Neural progenitor cell (in vitro differentiated cells): ENCODE results near the gene TF. TPM values are rescaled to one million over a fixed set of nuclear protein-coding genes. Genes with fewer than 3 reads are reported as not detected.

ENCODE experiments used
- DNase-seq: peaks from one replicate; pipeline ENCODE4 v3.0.0-alpha.2; 2016; ENCODE audit warnings: low spot score
- H2AFZ ChIP-seq: fragments of 200-600 bp; sonication (generic); replicated peaks from 2 replicates; pipeline ENCODE4 v1.6.1; 2016; ENCODE audit warnings: antibody characterized with exemption
- H3F3A ChIP-seq: fragments of 200-600 bp; sonication (generic); 2 replicates; pipeline ENCODE4 v1.6.1; 2016; ENCODE audit warnings: antibody characterized with exemption, low read depth
- H3K27ac ChIP-seq: fragments of 200-600 bp; sonication (generic); 2 replicates; pipeline ENCODE4 v1.5.1; 2016; ENCODE audit warnings: mild to moderate bottlenecking
- H3K27me3 ChIP-seq: fragments of 200-600 bp; sonication (generic); 2 replicates; pipeline ENCODE4 v1.6.1; 2016; ENCODE audit warnings: mild to moderate bottlenecking, moderate library complexity
- H3K36me3 ChIP-seq: fragments of 200-600 bp; sonication (generic); 2 replicates; pipeline ENCODE4 v1.5.1; 2016
- H3K4me1 ChIP-seq: fragments of 200-600 bp; sonication (generic); 2 replicates; pipeline ENCODE4 v1.6.1; 2016; ENCODE audit warnings: mixed run types
- H3K4me2 ChIP-seq: fragments of 200-600 bp; sonication (generic); 2 replicates; pipeline ENCODE4 v1.6.1; 2016
- H3K4me3 ChIP-seq: fragments of 200-600 bp; sonication (generic); 2 replicates; pipeline ENCODE4 v1.5.1; 2016
- H3K79me2 ChIP-seq: fragments of 200-600 bp; sonication (generic); 2 replicates; pipeline ENCODE4 v1.6.1; 2016; ENCODE audit warnings: low read depth
- H3K9ac ChIP-seq: fragments of 200-600 bp; sonication (generic); 2 replicates; pipeline ENCODE4 v1.6.1; 2016
- H3K9me3 ChIP-seq: fragments of 200-600 bp; sonication (generic); 2 replicates; pipeline ENCODE4 v1.5.1; 2016; ENCODE audit warnings: low read depth
- H4K20me1 ChIP-seq: fragments of 200-600 bp; sonication (generic); 2 replicates; pipeline ENCODE4 v1.6.1; 2016; ENCODE audit warnings: low read depth
- H3K27ac Mint-ChIP-seq: 3 replicates; pipeline ENCODE4 v1.8.0; 2021; ENCODE audit warnings: mixed read lengths
- H3K27me3 Mint-ChIP-seq: 2 replicates; pipeline ENCODE4 v1.8.0; 2022; ENCODE audit warnings: low read depth, mild to moderate bottlenecking, inconsistent platforms, moderate library complexity, mixed read lengths; ENCODE audit not compliant: insufficient read depth
- H3K36me3 Mint-ChIP-seq: 3 replicates; pipeline ENCODE4 v1.8.0; 2021; ENCODE audit warnings: mixed read lengths
- H3K4me1 Mint-ChIP-seq: 3 replicates; pipeline ENCODE4 v1.8.0; 2021; ENCODE audit warnings: mixed read lengths
- H3K4me3 Mint-ChIP-seq: 3 replicates; pipeline ENCODE4 v1.8.0; 2021; ENCODE audit warnings: mild to moderate bottlenecking, moderate library complexity, mixed read lengths
- H3K9me3 Mint-ChIP-seq: 3 replicates; pipeline ENCODE4 v1.8.0; 2020; ENCODE audit warnings: mixed read lengths
- EZH2 ChIP-seq: fragments of 200-600 bp; sonication (generic); IDR thresholded peaks from 2 replicates; pipeline ENCODE4 v1.6.1; 2017; ENCODE audit warnings: antibody characterized with exemption, mild to moderate bottlenecking, moderate library complexity
- EZH2phosphoT487 ChIP-seq: fragments of 200-600 bp; sonication (generic); IDR thresholded peaks from 2 replicates; pipeline ENCODE4 v1.6.1; 2017; ENCODE audit warnings: antibody characterized with exemption
- total RNA-seq: library from RNA; depleted of rRNA; stranded (reverse); fragments of >200 nt; gene quantifications from 2 replicates; pipeline ENCODE4 v1.2.3, GENCODE V29; 2015; ENCODE audit warnings: low replicate concordance
- TF ChIP-seq, protein P1 (sequence below): fragments of 200-600 bp; sonication (generic); IDR thresholded peaks from 2 replicates; pipeline ENCODE4 v1.5.1; 2017; ENCODE audit warnings: antibody characterized with exemption, mild to moderate bottlenecking

Gene TF
- total RNA-seq, 1 donor from 2014 or later = 0.77 TPM

DNA sequence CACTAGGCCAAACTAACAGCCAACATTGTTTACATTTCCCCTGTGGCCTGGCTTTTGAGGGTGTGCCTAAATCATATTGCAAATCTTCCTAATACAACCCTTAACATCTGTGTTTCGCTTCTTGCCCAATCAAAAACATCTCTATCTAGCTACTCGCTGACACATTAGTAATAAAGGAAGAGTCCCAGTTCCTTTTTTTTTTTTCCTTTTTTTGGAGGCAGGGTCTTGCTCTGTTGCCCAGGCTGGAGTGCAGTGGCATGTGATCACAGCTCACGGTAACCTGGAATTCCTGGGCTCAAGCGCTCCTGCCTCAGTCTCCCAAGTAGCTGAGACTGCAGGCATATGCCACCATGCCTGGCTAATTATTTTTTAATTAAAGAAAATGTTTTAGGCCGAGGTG lies 57.3 kb downstream of the TF start:
- peaks cover 17% of the 10 kb centered on the region for H3K79me2 ChIP-seq
- TF ChIP-seq EZH2phosphoT487 = no peak
- TF ChIP-seq, protein P1, sequence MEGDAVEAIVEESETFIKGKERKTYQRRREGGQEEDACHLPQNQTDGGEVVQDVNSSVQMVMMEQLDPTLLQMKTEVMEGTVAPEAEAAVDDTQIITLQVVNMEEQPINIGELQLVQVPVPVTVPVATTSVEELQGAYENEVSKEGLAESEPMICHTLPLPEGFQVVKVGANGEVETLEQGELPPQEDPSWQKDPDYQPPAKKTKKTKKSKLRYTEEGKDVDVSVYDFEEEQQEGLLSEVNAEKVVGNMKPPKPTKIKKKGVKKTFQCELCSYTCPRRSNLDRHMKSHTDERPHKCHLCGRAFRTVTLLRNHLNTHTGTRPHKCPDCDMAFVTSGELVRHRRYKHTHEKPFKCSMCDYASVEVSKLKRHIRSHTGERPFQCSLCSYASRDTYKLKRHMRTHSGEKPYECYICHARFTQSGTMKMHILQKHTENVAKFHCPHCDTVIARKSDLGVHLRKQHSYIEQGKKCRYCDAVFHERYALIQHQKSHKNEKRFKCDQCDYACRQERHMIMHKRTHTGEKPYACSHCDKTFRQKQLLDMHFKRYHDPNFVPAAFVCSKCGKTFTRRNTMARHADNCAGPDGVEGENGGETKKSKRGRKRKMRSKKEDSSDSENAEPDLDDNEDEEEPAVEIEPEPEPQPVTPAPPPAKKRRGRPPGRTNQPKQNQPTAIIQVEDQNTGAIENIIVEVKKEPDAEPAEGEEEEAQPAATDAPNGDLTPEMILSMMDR = no peak
- TF ChIP-seq EZH2 = no peak
- H3K9me3 Mint-ChIP-seq = no peaks in the 10 kb centered on the region
- no peak overlapping the region for H3K4me2 ChIP-seq
- no peak for DNase-seq
- no peak overlapping the region for H3K4me3 ChIP-seq
- no peak overlapping the region for H3K27ac ChIP-seq
- no peak overlapping the region for H3K27ac Mint-ChIP-seq
- peaks cover 8% of the 10 kb centered on the region for H3K36me3 ChIP-seq
- H3K4me3 Mint-ChIP-seq = no peak overlapping the region
- peaks cover 7% of the 10 kb centered on the region for H4K20me1 ChIP-seq
- no peaks in the 10 kb centered on the region for H3F3A ChIP-seq
- H3K27me3 Mint-ChIP-seq = no peaks in the 10 kb centered on the region
- H3K4me1 ChIP-seq = peaks cover 8% of the 10 kb centered on the region
- H3K4me1 Mint-ChIP-seq = peaks cover 12% of the 10 kb centered on the region
- peaks cover 18% of the 10 kb centered on the region for H3K27me3 ChIP-seq
- H3K9ac ChIP-seq = no peak overlapping the region
- no peaks in the 10 kb centered on the region for H3K9me3 ChIP-seq
- H3K36me3 Mint-ChIP-seq = peaks cover 3% of the 10 kb centered on the region
- no peak overlapping the region for H2AFZ ChIP-seq

DNA sequence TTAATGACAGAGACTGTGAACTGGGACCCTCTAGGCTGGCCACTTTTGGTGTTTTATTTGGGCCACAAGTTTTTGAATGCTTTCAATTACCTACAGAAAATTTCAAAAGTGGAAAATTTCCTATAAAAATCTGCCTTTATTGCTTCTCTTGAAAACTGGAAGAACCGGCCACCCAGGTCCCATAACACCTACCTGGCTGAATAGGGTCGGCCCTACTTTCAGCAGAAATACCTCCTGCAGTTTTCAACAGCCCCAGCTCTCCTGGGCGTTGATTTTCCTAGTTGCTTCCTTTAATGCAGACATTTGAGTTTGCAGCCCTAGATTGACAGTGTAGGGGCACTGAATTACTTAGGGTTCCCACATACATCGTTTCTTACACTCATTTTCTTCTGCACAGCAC lies 58.7 kb downstream of the TF start:
- Mint-ChIP-seq H3K4me3 (peak overlapping the region; percentile 97), H3K27me3 (no peaks in the 10 kb centered on the region), H3K27ac (no peak overlapping the region), H3K36me3 (peaks cover 8% of the 10 kb centered on the region), H3K4me1 (peaks cover 12% of the 10 kb centered on the region), H3K9me3 (no peaks in the 10 kb centered on the region)
- peak overlapping the region; percentile 99 for H2AFZ ChIP-seq
- peaks cover 17% of the 10 kb centered on the region for H3K79me2 ChIP-seq
- no peak for TF ChIP-seq EZH2
- TF ChIP-seq EZH2phosphoT487 = no peak
- TF ChIP-seq, protein P1 = no peak
- DNase-seq = no peak
- peaks cover 8% of the 10 kb centered on the region for H3K4me1 ChIP-seq
- H3K9ac ChIP-seq = no peak overlapping the region
- H3K27me3 ChIP-seq = peaks cover 17% of the 10 kb centered on the region
- no peak overlapping the region for H3K27ac ChIP-seq
- peak overlapping the region; percentile 97 for H3K4me2 ChIP-seq
- peaks cover 7% of the 10 kb centered on the region for H4K20me1 ChIP-seq
- H3K36me3 ChIP-seq = peaks cover 8% of the 10 kb centered on the region
- no peaks in the 10 kb centered on the region for H3K9me3 ChIP-seq
- no peak overlapping the region for H3K4me3 ChIP-seq
- H3F3A ChIP-seq = no peaks in the 10 kb centered on the region

- Mint-ChIP-seq H3K27ac (no peak overlapping the region), H3K27me3 (no peaks in the 10 kb centered on the region)
Observed at GRCh38 chr3:133805384-133805701, 59.1 kb downstream of the TF start.

More at GRCh38 chr3:133805384-133805701, 59.1 kb downstream of the TF start:
- DNase-seq = no peak
- TF ChIP-seq EZH2 = no peak
- TF ChIP-seq, protein P1 = no peak
- TF ChIP-seq EZH2phosphoT487 = no peak
- H3K9me3 Mint-ChIP-seq = no peaks in the 10 kb centered on the region
- H4K20me1 ChIP-seq = peaks cover 7% of the 10 kb centered on the region
- H3K9me3 ChIP-seq = no peaks in the 10 kb centered on the region
- peaks cover 8% of the 10 kb centered on the region for H3K36me3 Mint-ChIP-seq
- H3K4me1 ChIP-seq = peaks cover 8% of the 10 kb centered on the region
- H3K4me3 Mint-ChIP-seq = peak overlapping the region; percentile 97
- H3K27me3 ChIP-seq = peaks cover 13% of the 10 kb centered on the region
- H3K79me2 ChIP-seq = peaks cover 17% of the 10 kb centered on the region
- H3K4me1 Mint-ChIP-seq = peaks cover 12% of the 10 kb centered on the region
- H3K9ac ChIP-seq = no peak overlapping the region
- H3K4me2 ChIP-seq = peak overlapping the region; percentile 97
- peaks cover 8% of the 10 kb centered on the region for H3K36me3 ChIP-seq
- no peak overlapping the region for H3K27ac ChIP-seq
- H2AFZ ChIP-seq = peak overlapping the region; percentile 99
- H3K4me3 ChIP-seq = peak overlapping the region; percentile 89
- no peaks in the 10 kb centered on the region for H3F3A ChIP-seq
